BLaER1 treated with 17β-estradiol and CSF1 and Interleukin-3, amounts not matched to agents 10 nM and 100 nM (cell line): Measurements from ENCODE around the gene CCDC127.

Source experiments
- H3K27ac ChIP-seq, 11 experiments: shearing (Covaris generic); formaldehyde crosslinking; 2 replicates each; pipeline ENCODE4 v1.8.1; 2022
- H3K27me3 ChIP-seq, 11 experiments: shearing (Covaris generic); formaldehyde crosslinking; 2 replicates each; pipeline ENCODE4 v1.8.1; 2022
- H3K36me3 ChIP-seq, 11 experiments: shearing (Covaris generic); formaldehyde crosslinking; 2 replicates each; pipeline ENCODE4 v1.8.1; 2022
- H3K4me1 ChIP-seq, 10 experiments: shearing (Covaris generic); formaldehyde crosslinking; 2 replicates each; pipeline ENCODE4 v1.8.1; 2022
- H3K4me2 ChIP-seq, 11 experiments: shearing (Covaris generic); formaldehyde crosslinking; 2 replicates each; pipeline ENCODE4 v1.8.1; 2022
- H3K4me3 ChIP-seq, 10 experiments: shearing (Covaris generic); formaldehyde crosslinking; 2 replicates each; pipeline ENCODE4 v1.8.1; 2022
- H3K9ac ChIP-seq, 11 experiments: shearing (Covaris generic); formaldehyde crosslinking; 2 replicates each; pipeline ENCODE4 v1.8.1; 2022
- H3K9me3 ChIP-seq, 11 experiments: shearing (Covaris generic); formaldehyde crosslinking; replicated peaks in 1 of 11; 2 replicates each; pipeline ENCODE4 v1.8.1; 2022
- H4K20me1 ChIP-seq, 11 experiments: shearing (Covaris generic); formaldehyde crosslinking; 2 replicates each; pipeline ENCODE4 v1.8.1; 2022
- Cebpa-rat ChIP-seq, 11 experiments: shearing (Covaris generic); IDR thresholded peaks; 2 replicates each; pipeline ENCODE4 v1.8.1; 2022

CCDC127 gene

DNA sequence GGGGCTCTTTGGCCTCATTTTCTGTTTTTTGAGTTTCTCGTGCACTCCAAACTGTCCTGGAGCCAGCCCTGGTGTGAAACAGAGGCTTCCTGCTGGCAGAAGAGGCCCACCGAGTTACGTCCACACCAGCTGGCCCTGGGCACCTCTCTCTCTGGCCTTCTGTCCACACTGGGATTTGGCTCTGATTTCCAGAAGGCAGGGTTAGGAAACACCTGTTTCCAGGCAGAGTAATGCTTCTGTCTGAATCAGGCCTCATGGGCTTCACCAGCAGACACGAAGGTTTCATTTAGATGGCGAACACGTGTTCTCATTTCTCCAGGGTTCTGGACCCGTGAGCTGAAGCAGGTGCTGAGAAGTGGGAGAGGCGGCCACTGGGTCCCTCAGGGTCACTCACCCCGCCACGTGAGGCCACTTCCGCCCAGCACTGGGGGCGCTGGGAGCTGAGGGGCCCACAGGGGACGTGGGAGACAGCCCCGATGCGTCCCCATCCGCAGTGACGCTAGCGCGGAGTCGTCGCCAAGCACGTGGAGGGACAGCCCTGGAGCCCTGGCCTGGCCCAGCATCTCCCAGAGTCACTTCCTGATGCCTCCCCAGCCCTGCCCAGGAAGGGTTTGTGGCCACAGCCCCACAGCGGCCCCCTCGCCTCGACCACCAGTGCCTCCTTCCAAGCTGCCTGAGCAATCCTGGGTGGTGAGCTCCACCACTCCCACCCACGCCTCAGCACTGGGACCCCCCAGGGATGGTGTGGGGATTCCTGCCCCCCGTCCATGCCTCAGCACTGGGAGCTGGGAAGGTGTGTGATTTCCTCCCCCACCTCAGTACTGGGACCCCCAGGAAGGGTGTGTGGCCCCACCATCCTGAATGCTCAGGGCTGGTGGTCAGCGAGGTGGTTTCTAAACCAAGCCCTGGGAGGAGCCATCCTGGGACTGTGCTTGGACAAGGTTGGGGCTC lies 31.6 kb downstream of the CCDC127 start:
- peak overlapping the region in 7 of 11 experiments; percentile 25 to 70 (median 49); a peak in 10 of 22 replicates for H3K27ac ChIP-seq
- H3K9ac ChIP-seq: peak overlapping the region in 3 of 11 experiments; percentile 14 to 37 (median 23); a peak in 1 of 22 replicates

DNA sequence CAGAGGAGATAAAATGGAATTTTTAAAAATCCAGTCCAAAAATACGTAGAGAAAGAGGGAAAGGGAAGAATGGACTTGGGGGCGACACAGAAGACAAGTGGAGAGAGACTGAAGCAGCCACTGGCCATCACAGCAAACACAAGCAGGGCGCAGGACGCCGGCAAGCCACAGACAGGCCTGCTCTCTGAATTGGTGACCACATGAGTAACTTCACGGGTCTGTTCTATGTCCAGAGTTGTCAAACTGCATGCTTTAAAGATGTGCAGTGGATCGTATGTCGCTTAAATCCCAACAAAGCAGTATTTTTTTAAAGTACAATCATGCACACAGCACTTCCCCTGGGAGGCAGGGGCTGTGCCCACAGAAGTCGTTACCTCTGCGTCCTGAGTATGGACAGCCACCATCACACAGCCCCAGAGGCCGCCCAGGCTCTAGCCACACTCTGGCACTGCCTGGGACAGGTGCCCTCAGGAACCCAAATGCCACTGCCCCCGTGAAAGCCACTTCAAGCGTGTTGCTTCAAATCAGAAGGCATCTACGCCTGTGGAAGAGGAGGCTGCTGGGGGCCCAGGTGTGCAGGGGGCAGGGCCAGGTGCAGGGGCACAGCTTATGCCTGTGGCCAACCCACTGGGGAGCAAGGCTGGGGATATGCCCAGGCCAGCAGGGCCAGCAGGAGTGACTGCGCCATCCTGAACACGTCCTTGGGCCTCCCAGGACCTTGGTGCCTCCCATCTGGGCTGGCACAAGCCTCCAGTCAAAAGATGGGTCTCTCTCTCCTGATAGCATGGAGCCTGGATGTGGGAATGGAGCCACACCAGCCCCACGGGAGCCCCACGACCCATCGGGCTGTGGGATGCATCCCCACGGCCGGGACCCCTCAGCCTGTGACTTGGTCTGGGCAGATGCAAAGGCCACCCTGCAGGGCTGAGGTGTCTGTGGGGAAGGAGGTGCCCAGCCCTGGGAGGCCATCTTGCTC lies 32.6 kb downstream of the CCDC127 start:
- H3K4me2 ChIP-seq: peak overlapping the region in 9 of 11 experiments; percentile 56 to 100 (median 90); a peak in 18 of 22 replicates

More for the DNA sequence above, 31.6 kb downstream of the CCDC127 start:
- peak overlapping the region; percentile 11 to 100 (median 87); a peak in 18 of 22 replicates for H3K4me2 ChIP-seq
- H3K4me1 ChIP-seq: peaks cover 34 to 79% (median 71%) of the 10 kb centered on the region in 10 experiments
- H3K9me3 ChIP-seq: no peaks in the 10 kb centered on the region
- TF ChIP-seq Cebpa-rat (IDR thresholded peaks at IDR 0.05): no peak
- peaks cover 0 to 31% (median 0%) of the 10 kb centered on the region in 11 experiments; a peak in 2 of 22 replicates for H4K20me1 ChIP-seq
- H3K27me3 ChIP-seq: peaks cover 0 to 61% (median 0%) of the 10 kb centered on the region in 11 experiments; a peak in 8 of 22 replicates
- no peak overlapping the region; a peak in 1 of 20 replicates for H3K4me3 ChIP-seq
- H3K36me3 ChIP-seq: peaks cover 0 to 21% (median 16%) of the 10 kb centered on the region in 11 experiments; a peak in 14 of 22 replicates

DNA sequence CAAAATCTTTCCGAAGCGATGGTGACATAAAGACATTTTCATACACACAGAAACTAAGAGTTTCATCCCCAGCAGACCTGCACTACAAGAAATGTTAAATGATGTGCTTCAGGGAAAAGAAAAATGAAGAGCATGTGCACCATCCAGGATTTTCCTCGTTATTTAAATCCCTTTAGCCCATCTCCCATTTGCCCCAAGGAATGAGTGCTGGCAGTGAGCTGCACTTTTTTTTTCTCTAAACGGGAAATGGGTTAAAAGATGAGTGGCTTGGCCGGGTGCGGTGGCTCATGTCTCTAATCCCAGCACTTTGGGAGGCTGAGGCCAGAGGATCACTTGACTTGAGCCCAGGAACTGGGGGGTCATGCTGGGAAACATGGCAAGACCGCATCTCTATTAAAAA lies 33.5 kb downstream of the CCDC127 start:
- no peak overlapping the region for H3K27ac ChIP-seq
- no peak for TF ChIP-seq Cebpa-rat (IDR thresholded peaks at IDR 0.05)

More for the DNA sequence above, 32.6 kb downstream of the CCDC127 start:
- H4K20me1 ChIP-seq: peaks cover 0 to 21% (median 0%) of the 10 kb centered on the region in 11 experiments; a peak in 2 of 22 replicates
- TF ChIP-seq Cebpa-rat (IDR thresholded peaks at IDR 0.05): no peak
- no peak overlapping the region for H3K4me3 ChIP-seq
- H3K36me3 ChIP-seq: peaks cover 0 to 31% (median 24%) of the 10 kb centered on the region in 11 experiments; a peak in 14 of 22 replicates
- H3K9me3 ChIP-seq: no peaks in the 10 kb centered on the region
- peak overlapping the region in 3 of 11 experiments; percentile 49 to 70 (median 67); a peak in 3 of 22 replicates for H3K27ac ChIP-seq
- peak overlapping the region in 1 of 11 experiments; percentile 17; a peak in 1 of 22 replicates for H3K9ac ChIP-seq
- peaks cover 0 to 51% (median 0%) of the 10 kb centered on the region in 11 experiments; a peak in 6 of 22 replicates for H3K27me3 ChIP-seq
- H3K4me1 ChIP-seq: peaks cover 24 to 72% (median 61%) of the 10 kb centered on the region in 10 experiments

DNA sequence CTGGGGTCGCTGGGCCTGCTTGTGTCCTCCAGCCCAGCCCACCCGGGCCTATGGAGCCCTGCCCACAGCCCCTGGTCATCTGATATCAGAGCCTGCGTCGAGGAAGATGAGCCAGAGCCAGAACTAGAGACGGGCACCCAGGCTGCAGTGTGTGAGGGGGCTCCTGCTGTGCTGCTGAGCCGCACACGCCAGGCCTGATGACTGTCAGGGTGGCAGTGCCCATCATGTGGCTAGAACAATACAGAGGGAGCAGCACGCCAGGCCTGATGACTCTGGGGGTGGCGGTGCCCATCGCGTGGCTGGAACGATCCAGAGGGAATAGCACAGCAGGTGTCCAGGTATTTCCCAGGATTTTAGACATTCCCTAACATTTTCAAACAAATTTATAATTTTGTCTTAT lies 35.8 kb downstream of the CCDC127 start:
- Histone ChIP-seq H3K27me3 (peaks cover 0 to 28% (median 0%) of the 10 kb centered on the region in 11 experiments; a peak in 4 of 22 replicates), H3K4me1 (peaks cover 5 to 59% (median 31%) of the 10 kb centered on the region in 10 experiments; a peak in 17 of 20 replicates), H3K4me3 (no peak overlapping the region), H4K20me1 (no peaks in the 10 kb centered on the region), H3K27ac (no peak overlapping the region), H3K36me3 (peaks cover 0 to 41% (median 27%) of the 10 kb centered on the region in 11 experiments; a peak in 14 of 22 replicates), H3K9me3 (no peaks in the 10 kb centered on the region), H3K9ac (no peak overlapping the region), H3K4me2 (no peak overlapping the region)
- TF ChIP-seq Cebpa-rat (IDR thresholded peaks at IDR 0.05): no peak

More for the DNA sequence above, 33.5 kb downstream of the CCDC127 start:
- H3K27me3 ChIP-seq: peaks cover 0 to 42% (median 0%) of the 10 kb centered on the region in 11 experiments; a peak in 4 of 22 replicates
- H3K4me1 ChIP-seq: peaks cover 19 to 70% (median 54%) of the 10 kb centered on the region in 10 experiments; a peak in 19 of 20 replicates
- peaks cover 0 to 36% (median 27%) of the 10 kb centered on the region in 11 experiments; a peak in 14 of 22 replicates for H3K36me3 ChIP-seq
- H3K4me2 ChIP-seq: peak overlapping the region in 6 of 11 experiments; percentile 87 to 100 (median 96); a peak in 12 of 22 replicates
- H3K9me3 ChIP-seq: no peaks in the 10 kb centered on the region
- no peak overlapping the region for H3K9ac ChIP-seq
- no peak overlapping the region for H3K4me3 ChIP-seq
- peaks cover 0 to 14% (median 0%) of the 10 kb centered on the region in 11 experiments; a peak in 2 of 22 replicates for H4K20me1 ChIP-seq

DNA sequence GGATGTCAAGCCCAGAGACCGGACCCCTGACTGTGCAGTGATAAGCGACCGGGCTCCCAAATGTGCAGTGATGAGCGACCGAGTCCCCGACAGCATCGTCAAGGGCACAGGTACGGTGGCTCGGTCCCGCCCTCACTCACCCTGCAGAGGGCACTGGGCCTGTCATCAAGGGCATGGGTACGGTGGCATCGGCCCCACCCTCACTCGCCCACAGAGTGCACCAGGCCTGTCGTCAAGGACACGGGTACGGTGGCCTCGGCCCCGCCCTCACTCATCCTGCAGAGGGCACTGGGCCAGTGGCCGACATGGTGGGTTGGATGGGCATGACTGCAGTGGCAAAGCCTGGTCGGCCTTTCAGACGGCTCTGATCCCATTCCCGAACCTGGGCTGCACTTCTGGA lies 36.4 kb downstream of the CCDC127 start:
- Histone ChIP-seq H3K27ac (no peak overlapping the region), H4K20me1 (no peaks in the 10 kb centered on the region), H3K4me2 (no peak overlapping the region), H3K4me3 (no peak overlapping the region), H3K9ac (no peak overlapping the region), H3K9me3 (no peaks in the 10 kb centered on the region), H3K27me3 (peaks cover 0 to 25% (median 0%) of the 10 kb centered on the region in 11 experiments; a peak in 4 of 22 replicates), H3K36me3 (peaks cover 0 to 41% (median 27%) of the 10 kb centered on the region in 11 experiments; a peak in 14 of 22 replicates), H3K4me1 (peaks cover 6 to 59% (median 29%) of the 10 kb centered on the region in 10 experiments)
- no peak for TF ChIP-seq Cebpa-rat (IDR thresholded peaks at IDR 0.05)

DNA sequence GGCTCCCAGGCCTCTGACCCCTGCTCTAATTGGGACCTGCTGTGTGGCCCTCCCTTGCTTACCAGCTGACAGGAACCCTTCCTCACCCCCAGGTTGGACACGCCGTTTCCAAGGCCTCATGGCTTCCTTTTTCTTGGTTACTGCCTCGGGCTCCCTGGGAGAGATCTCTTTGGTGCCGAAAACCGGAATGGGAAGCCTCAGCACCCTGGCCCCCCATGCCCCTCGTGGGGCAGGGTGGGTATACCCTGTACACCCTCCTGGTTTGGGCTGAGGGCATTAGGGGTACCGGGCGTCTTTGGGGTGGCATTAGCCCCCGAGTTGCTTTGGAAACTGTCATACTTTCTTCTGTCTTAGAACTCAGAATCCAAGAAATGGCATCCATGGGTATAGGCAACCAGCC lies 36.8 kb downstream of the CCDC127 start:
- peaks cover 0 to 41% (median 27%) of the 10 kb centered on the region in 11 experiments; a peak in 14 of 22 replicates for H3K36me3 ChIP-seq
- peaks cover 6 to 59% (median 29%) of the 10 kb centered on the region in 10 experiments for H3K4me1 ChIP-seq
- H3K4me3 ChIP-seq: no peak overlapping the region
- H3K27me3 ChIP-seq: peaks cover 0 to 21% (median 0%) of the 10 kb centered on the region in 11 experiments; a peak in 4 of 22 replicates
- H3K9me3 ChIP-seq: no peaks in the 10 kb centered on the region
- H3K9ac ChIP-seq: no peak overlapping the region
- no peak overlapping the region for H3K4me2 ChIP-seq
- H3K27ac ChIP-seq: no peak overlapping the region
- no peak for TF ChIP-seq Cebpa-rat (IDR thresholded peaks at IDR 0.05)
- no peaks in the 10 kb centered on the region for H4K20me1 ChIP-seq

DNA sequence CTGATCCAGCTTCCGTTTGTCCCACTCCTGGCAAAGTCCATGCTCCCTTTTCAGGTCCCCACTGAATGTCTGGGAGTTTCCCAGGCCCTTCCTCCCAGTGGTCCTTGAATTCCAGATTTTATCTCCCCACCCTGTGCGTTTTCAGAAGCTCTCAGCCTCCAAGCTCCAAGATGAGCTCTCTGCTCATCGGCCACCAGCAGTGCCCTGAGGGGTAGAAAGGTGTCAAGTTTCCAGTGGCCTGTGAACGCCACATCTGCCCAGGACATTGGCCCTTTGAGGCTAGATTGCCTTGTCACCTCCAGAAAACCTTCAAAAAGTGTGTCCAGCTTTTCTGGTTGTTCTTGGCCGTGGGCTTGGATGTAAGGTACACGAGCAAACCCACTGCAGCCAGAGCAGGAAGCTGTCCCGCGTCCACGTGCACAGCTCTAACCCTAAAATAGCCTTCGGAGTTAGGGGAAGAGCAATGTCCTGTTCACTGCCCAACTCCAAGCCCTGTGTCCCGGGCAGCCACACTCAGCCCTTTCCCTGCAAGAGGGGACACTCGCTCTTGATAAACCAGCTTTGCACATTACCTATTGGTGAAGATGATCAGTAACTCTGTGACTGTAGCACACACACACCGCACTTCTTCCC lies 37.6 kb downstream of the CCDC127 start:
- no peaks in the 10 kb centered on the region for H3K9me3 ChIP-seq
- no peak overlapping the region for H3K27ac ChIP-seq
- TF ChIP-seq Cebpa-rat (IDR thresholded peaks at IDR 0.05): no peak
- H3K4me3 ChIP-seq: no peak overlapping the region
- H3K27me3 ChIP-seq: peaks cover 0 to 13% (median 0%) of the 10 kb centered on the region in 11 experiments; a peak in 4 of 22 replicates
- no peaks in the 10 kb centered on the region for H4K20me1 ChIP-seq
- no peak overlapping the region for H3K4me2 ChIP-seq
- H3K36me3 ChIP-seq: peaks cover 0 to 41% (median 27%) of the 10 kb centered on the region in 11 experiments; a peak in 14 of 22 replicates
- H3K9ac ChIP-seq: no peak overlapping the region
- H3K4me1 ChIP-seq: peaks cover 8 to 57% (median 27%) of the 10 kb centered on the region in 10 experiments
